AG04450 (cell line): ENCODE data around the gene OR5L2. TPM values are rescaled to one million over a fixed set of nuclear protein-coding genes. Genes with fewer than 3 reads are reported as not detected.

ENCODE experiments used
- CTCF ChIA-PET: fragments of 300-600, 350-600 bp; formaldehyde crosslinking; extraction: SDS; loops from one replicate; lab custom pipeline; 2022; ENCODE audit warnings: antibody characterized with exemption, inconsistent platforms; lab: Charles Lee
- POLR2A ChIA-PET: fragments of 350-600 bp; formaldehyde crosslinking; extraction: SDS; loops from one replicate; lab custom pipeline; 2021; ENCODE audit warnings: antibody characterized with exemption, inconsistent platforms; lab: Yijun Ruan, JAX
- DNase-seq: peaks from one replicate; pipeline ENCODE4 v3.0.0-alpha.2; 2011; ENCODE audit warnings: low read depth, low spot score
- H3K27ac ChIP-seq: one replicate; pipeline ENCODE4 v1.5.1; 2012; ENCODE audit warnings: low read depth, low read length, control low read depth
- H3K27me3 ChIP-seq: one replicate; pipeline ENCODE4 v1.6.0; 2012; ENCODE audit warnings: low read length; ENCODE audit not compliant: control insufficient read depth, insufficient read depth
- H3K4me3 ChIP-seq: 2 replicates; pipeline ENCODE4 v1.5.1; 2011; ENCODE audit warnings: mild to moderate bottlenecking, low read depth, low read length, control low read depth
- H3K9me3 ChIP-seq: 2 replicates; pipeline ENCODE4 v1.5.1; 2012; ENCODE audit warnings: low read length; ENCODE audit not compliant: control insufficient read depth, insufficient read depth
- polyA minus RNA-seq: library from RNA; depleted of rRNA, polyadenylated mRNA; stranded (reverse); fragments of >200 nt; gene quantifications from 2 replicates; pipeline ENCODE4 v1.2.3, GENCODE V29; 2011; rRNA and poly(A)+ RNA removed
- polyA plus RNA-seq: library from polyadenylated mRNA; depleted of rRNA; stranded (reverse); fragments of >200 nt; gene quantifications from 2 replicates; pipeline ENCODE4 v1.2.3, GENCODE V29; 2011; rRNA removed
- TF ChIP-seq, protein P1 (sequence below): IDR thresholded peaks from 2 replicates; pipeline ENCODE4 v1.5.1; 2011; ENCODE audit warnings: low read depth, low read length, control low read depth, inconsistent platforms

The OR5L2 gene
- polyA plus RNA-seq (not detected in 2 replicates), polyA minus RNA-seq (not detected in 2 replicates)

DNA sequence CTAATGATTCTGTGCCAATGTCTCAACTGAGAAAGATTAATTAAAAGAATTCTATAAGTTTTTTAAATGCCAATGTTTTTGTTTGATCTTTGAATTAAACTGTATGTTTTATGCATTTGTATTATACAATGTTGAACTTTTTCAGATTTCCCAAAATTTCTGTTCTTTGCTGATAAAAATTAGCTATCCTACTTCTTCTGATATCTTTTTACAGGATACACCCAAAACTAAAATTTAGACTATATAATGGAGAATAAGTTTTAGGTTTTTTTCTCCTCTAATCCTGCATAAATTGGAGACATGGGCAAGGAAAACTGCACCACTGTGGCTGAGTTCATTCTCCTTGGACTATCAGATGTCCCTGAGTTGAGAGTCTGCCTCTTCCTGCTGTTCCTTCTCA is at the start of gene OR5L2:
OR5L2 (plus strand) TSS at position 301 of the 400 bp plus-strand sequence; CDS start at position 301, 0 bp downstream.
- CTCF ChIA-PET, result no interaction called here
- Histone ChIP-seq H3K9me3 (peaks cover 6% of the 10 kb centered on the region; the same call in 1 of the 2 replicates), H3K27me3 (no peaks in the 10 kb centered on the region), H3K27ac (no peak within 1 kb of the TSS), H3K4me3 (no peak within 1 kb of the TSS)
- TF ChIP-seq, protein P1, sequence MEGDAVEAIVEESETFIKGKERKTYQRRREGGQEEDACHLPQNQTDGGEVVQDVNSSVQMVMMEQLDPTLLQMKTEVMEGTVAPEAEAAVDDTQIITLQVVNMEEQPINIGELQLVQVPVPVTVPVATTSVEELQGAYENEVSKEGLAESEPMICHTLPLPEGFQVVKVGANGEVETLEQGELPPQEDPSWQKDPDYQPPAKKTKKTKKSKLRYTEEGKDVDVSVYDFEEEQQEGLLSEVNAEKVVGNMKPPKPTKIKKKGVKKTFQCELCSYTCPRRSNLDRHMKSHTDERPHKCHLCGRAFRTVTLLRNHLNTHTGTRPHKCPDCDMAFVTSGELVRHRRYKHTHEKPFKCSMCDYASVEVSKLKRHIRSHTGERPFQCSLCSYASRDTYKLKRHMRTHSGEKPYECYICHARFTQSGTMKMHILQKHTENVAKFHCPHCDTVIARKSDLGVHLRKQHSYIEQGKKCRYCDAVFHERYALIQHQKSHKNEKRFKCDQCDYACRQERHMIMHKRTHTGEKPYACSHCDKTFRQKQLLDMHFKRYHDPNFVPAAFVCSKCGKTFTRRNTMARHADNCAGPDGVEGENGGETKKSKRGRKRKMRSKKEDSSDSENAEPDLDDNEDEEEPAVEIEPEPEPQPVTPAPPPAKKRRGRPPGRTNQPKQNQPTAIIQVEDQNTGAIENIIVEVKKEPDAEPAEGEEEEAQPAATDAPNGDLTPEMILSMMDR, result no peak
- POLR2A ChIA-PET, result no interaction called here
- no peak for DNase-seq

DNA sequence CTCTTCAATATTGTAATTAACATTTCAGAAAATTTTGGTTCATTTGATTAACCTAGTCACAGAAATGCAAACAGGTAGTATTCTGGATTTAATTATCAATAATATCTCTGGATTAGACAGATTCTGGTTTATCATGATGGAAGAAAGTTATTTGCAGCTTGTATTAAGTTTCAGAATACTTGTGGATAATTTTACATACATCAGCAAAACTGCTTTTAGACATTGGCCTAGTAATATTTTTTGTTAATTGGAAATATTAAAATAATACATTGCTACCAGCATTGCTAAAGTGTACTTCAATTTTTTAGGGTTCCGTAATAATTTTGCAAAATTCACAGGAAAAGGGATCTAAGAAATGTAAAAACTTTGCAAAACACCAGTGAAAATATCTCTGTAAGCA is 35.4 kb upstream of the OR5L2 start:
- Histone ChIP-seq H3K27ac (no peak overlapping the region), H3K9me3 (peaks cover 6% of the 10 kb centered on the region; the same call in 1 of the 2 replicates), H3K4me3 (no peak overlapping the region), H3K27me3 (no peaks in the 10 kb centered on the region)
- CTCF ChIA-PET, result no interaction called here
- POLR2A ChIA-PET, result no interaction called here
- TF ChIP-seq, protein P1, result no peak
- no peak for DNase-seq

DNA sequence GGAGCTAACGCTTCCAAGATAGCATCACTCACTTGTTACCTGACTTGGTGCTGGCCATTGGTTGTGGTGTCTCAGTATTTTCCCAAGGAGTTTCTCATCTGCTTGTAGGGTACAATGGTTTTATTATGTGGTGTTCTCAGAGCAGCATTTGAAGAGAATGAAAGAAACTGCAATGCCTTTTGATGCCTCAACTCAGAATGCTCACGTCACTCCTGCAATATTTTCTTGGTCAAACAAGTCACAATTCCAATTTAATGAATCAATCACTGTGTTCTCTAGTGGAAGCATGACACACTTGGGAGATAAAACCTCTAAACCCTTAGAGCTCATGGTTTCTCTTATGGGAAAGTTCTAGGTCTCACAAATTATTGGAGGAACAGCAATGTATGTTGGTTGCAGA is 33.7 kb upstream of the OR5L2 start:
- no peaks in the 10 kb centered on the region for H3K27me3 ChIP-seq
- no peak overlapping the region for H3K4me3 ChIP-seq
- no peak for DNase-seq
- POLR2A ChIA-PET, result no interaction called here
- H3K27ac ChIP-seq, result no peak overlapping the region
- CTCF ChIA-PET, result no interaction called here
- TF ChIP-seq, protein P1, result no peak
- H3K9me3 ChIP-seq, result peaks cover 6% of the 10 kb centered on the region; the same call in 1 of the 2 replicates

DNA sequence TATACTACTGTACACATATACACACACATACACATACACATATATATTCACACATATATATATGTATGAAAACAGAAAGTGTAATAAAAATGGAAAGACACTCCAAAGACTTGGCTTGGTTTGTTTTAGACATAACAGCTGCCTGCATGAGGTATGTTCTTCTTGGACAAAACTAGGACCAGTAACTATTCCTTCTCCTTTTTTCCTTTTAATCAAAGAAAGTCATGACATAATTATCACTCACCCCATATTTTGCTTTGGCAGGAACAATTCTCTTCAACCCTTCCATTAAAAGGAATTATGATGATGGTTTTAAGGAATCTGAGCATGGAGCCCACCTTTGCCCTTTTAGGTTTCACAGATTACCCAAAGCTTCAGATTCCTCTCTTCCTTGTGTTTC is 31.8 kb upstream of the OR5L2 start, which contains the start of gene OR5D14:
OR5D14 (plus strand) TSS at position 301 of the 400 bp plus-strand sequence; CDS start at position 301, 0 bp downstream.
- DNase-seq, result no peak
- Histone ChIP-seq H3K4me3 (no peak within 1 kb of the TSS), H3K9me3 (peaks cover 6% of the 10 kb centered on the region; the same call in 1 of the 2 replicates), H3K27me3 (no peaks in the 10 kb centered on the region), H3K27ac (no peak within 1 kb of the TSS)
- POLR2A ChIA-PET, result no interaction called here
- TF ChIP-seq, protein P1, result no peak
- CTCF ChIA-PET, result no interaction called here

DNA sequence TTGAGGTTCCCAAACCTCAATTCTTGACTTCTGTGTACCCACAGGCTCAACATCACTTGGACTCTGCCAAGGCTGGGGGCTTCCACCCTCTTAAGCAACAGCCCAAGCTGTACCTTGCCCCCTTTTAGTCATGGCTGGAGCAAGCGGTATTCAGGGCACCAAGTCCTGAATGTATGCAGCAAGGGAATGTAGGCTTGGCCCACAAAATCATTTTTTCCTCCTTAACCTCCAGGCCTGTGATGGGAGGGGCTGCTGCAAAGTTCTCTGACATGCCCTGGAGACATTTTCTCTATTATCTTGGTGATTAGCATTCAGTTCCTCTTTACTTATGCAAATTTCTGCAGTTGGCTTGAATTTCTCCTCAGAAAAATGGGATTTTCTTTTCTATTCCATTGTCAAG is 20.8 kb upstream of the OR5L2 start:
- DNase-seq, result no peak
- peaks cover 3% of the 10 kb centered on the region; the same call in 1 of the 2 replicates for H3K9me3 ChIP-seq
- CTCF ChIA-PET, result no interaction called here

More for the DNA sequence above, 20.8 kb upstream of the OR5L2 start:
- H3K27me3 ChIP-seq, result no peaks in the 10 kb centered on the region
- H3K27ac ChIP-seq, result no peak overlapping the region
- H3K4me3 ChIP-seq, result no peak overlapping the region
- TF ChIP-seq, protein P1, result no peak
- POLR2A ChIA-PET, result no interaction called here
